Calu3 (cell line): ENCODE measurements around the gene SHFL. TPM values are rescaled to one million over a fixed set of nuclear protein-coding genes. Genes with fewer than 3 reads are reported as not detected.

ENCODE experiments used
- BruUV-seq: library from RNA; stranded (reverse); fragments of 400-500 nt; replicated peaks from 2 replicates; lab custom pipeline; 2021; lab: Mats Ljungman, UMichigan
- CTCF ChIA-PET: fragments of 300-600 bp; sonication (Branson Sonifier 250); formaldehyde crosslinking; loops from one replicate; lab custom pipeline; 2022; ENCODE audit warnings: antibody characterized with exemption; lab: Charles Lee
- DNase-seq: peaks from one replicate; pipeline ENCODE4 v3.0.0; 2022
- H3K27ac Mint-ChIP-seq: one replicate; pipeline ENCODE4 v1.8.0; 2022; ENCODE audit warnings: mixed read lengths; ENCODE audit not compliant: unreplicated experiment
- H3K27me3 Mint-ChIP-seq: one replicate; pipeline ENCODE4 v1.8.0; 2022; ENCODE audit warnings: mixed read lengths; ENCODE audit not compliant: unreplicated experiment
- H3K36me3 Mint-ChIP-seq: one replicate; pipeline ENCODE4 v1.8.0; 2022; ENCODE audit warnings: mild to moderate bottlenecking, moderate library complexity, mixed read lengths; ENCODE audit not compliant: insufficient read depth, unreplicated experiment
- H3K4me1 Mint-ChIP-seq: one replicate; pipeline ENCODE4 v1.8.0; 2022; ENCODE audit warnings: mild to moderate bottlenecking, low read depth, mixed read lengths; ENCODE audit not compliant: unreplicated experiment
- H3K4me3 Mint-ChIP-seq: one replicate; pipeline ENCODE4 v1.8.0; 2022; ENCODE audit warnings: mild to moderate bottlenecking, low read depth, moderate library complexity, mixed read lengths; ENCODE audit not compliant: unreplicated experiment
- H3K9me3 Mint-ChIP-seq: one replicate; pipeline ENCODE4 v1.8.0; 2022; ENCODE audit warnings: low read depth, mixed read lengths; ENCODE audit not compliant: unreplicated experiment
- intact Hi-C: fragments of 100-400 bp; cut with micrococcal nuclease; formaldehyde crosslinking; loops from one replicate; pipeline ENCODE4 v1.10.0; 2022; ENCODE audit not compliant: unreplicated experiment
- total RNA-seq: library from RNA; stranded (reverse); gene quantifications from 2 replicates; pipeline ENCODE4 v1.2.3, GENCODE V29; 2022
- TF ChIP-seq, protein P1 (sequence below): fragments of 200-600 bp; IDR thresholded peaks from one replicate; pipeline ENCODE4 v1.8.0; 2022; ENCODE audit warnings: antibody characterized with exemption; ENCODE audit not compliant: unreplicated experiment

Gene SHFL
- total RNA-seq, 1 experiment from 2014 or later = 37.3 TPM

DNA sequence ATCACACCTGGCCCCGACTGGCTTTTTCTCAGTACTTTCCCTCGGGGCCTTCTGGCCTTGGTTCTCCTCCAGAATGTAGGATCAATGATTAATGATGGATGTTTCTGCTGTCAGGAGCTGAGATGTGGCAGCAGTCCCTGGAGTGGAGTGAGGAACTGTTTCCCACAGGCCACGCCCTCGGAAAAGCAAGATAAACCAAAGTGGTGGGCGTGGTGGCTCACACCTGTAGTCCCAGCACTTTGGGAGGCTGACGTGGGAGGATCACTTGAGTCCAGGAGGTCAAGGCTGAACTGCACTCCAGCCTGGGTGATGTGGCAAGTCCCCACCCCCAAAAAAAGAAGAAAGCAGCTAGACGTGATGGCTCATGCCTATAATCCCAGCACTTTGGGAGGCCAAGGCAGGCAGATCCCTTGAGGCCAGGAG lies 7.1 kb upstream of the SHFL start:
- H3K27ac Mint-ChIP-seq = no peak overlapping the region
- no peaks in the 10 kb centered on the region for H3K9me3 Mint-ChIP-seq
- intact Hi-C loops = no loop called here
- TF ChIP-seq, protein P1, sequence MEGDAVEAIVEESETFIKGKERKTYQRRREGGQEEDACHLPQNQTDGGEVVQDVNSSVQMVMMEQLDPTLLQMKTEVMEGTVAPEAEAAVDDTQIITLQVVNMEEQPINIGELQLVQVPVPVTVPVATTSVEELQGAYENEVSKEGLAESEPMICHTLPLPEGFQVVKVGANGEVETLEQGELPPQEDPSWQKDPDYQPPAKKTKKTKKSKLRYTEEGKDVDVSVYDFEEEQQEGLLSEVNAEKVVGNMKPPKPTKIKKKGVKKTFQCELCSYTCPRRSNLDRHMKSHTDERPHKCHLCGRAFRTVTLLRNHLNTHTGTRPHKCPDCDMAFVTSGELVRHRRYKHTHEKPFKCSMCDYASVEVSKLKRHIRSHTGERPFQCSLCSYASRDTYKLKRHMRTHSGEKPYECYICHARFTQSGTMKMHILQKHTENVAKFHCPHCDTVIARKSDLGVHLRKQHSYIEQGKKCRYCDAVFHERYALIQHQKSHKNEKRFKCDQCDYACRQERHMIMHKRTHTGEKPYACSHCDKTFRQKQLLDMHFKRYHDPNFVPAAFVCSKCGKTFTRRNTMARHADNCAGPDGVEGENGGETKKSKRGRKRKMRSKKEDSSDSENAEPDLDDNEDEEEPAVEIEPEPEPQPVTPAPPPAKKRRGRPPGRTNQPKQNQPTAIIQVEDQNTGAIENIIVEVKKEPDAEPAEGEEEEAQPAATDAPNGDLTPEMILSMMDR = no peak
- no TSS peak for BruUV-seq
- H3K27me3 Mint-ChIP-seq = peaks cover 13% of the 10 kb centered on the region
- CTCF ChIA-PET = no interaction called here
- H3K36me3 Mint-ChIP-seq = peaks cover 5% of the 10 kb centered on the region
- peak; percentile 21 for DNase-seq
- H3K4me3 Mint-ChIP-seq = no peak overlapping the region
- peaks cover 8% of the 10 kb centered on the region for H3K4me1 Mint-ChIP-seq

DNA sequence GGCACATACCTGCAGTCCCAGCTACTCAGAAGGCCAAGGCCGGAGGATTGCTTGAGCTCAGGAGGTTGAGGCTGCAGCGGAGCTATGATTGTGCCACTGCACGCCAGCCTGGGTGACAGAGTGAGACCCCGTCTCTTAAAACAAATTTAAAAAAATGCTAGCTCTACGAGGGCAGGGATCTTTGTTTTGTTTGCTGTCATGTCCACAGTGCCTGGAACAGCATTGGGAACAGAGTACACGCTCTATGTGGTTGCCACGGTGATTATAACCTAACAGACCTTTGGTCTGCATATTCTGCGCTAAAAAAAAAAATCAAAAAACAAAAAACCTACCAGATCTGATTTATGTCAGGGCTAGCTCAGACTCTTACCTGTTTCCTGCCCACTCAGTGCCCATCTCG lies 2.2 kb upstream of the SHFL start:
- BruUV-seq = no TSS peak
- Mint-ChIP-seq H3K27me3 (no peaks in the 10 kb centered on the region), H3K4me3 (no peak overlapping the region), H3K36me3 (peaks cover 24% of the 10 kb centered on the region), H3K9me3 (no peaks in the 10 kb centered on the region), H3K27ac (no peak overlapping the region), H3K4me1 (peaks cover 5% of the 10 kb centered on the region)
- CTCF ChIA-PET = no interaction called here
- TF ChIP-seq, protein P1 = no peak
- intact Hi-C loops = no loop called here
- no peak for DNase-seq

DNA sequence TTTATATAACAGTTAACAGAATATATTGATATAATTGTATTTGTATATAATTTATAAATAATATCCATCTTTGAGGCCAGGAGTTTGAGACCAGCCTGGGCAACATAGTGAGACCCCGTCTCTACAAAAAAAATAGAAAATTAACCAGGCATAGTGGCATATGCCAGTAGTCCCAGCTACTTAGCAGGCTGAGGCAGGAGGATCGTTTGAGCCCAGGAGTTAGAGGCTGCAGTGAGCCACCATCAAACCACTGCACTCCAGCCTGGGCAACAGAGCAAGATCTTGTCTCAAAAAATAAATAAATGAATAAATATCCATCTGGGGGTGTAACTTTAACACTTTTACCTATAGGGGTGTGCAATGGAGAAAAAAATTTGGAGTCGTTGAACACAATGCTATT lies 1.3 kb upstream of the SHFL start:
- Mint-ChIP-seq H3K4me3 (no peak overlapping the region), H3K4me1 (no peaks in the 10 kb centered on the region), H3K9me3 (no peaks in the 10 kb centered on the region), H3K27ac (no peak overlapping the region), H3K27me3 (no peaks in the 10 kb centered on the region), H3K36me3 (peaks cover 19% of the 10 kb centered on the region)
- no TSS peak for BruUV-seq
- TF ChIP-seq, protein P1 = no peak
- intact Hi-C loops = no loop called here
- CTCF ChIA-PET = no interaction called here
- DNase-seq = no peak

DNA sequence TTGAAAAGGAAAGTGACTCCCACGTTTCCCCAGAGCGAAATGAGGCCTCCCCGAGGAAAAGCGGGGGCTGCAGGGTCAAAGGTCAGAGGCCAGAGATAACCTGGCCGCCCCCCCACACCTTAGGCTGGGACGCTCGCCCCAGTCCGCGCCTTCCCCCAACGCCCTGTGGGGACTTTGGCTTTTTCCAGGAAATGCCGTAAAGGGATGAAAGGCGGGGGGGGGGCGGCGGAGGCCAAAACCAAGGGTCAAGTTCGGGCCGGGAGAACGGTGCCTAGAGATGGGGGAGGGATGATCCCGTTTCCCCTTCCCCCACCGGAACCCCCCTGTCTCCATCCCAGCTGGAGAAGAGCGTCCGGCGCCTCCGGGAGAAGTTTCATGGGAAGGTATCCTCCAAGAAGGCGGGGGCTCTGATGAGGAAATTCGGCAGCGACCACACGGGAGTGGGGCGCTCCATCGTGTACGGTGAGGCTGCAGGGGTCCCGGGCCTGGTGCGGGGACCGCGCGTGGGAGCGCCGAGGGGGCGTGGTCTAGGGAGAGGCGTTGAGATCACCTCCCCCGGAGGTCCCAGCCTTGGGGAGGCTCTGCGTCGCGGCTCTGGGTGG lies 575 bp downstream of the SHFL start:
- CTCF ChIA-PET = no interaction called here
- Mint-ChIP-seq H3K27me3 (no peaks in the 10 kb centered on the region), H3K9me3 (peaks cover 2% of the 10 kb centered on the region), H3K4me3 (peak overlapping the region; percentile 75), H3K4me1 (no peaks in the 10 kb centered on the region), H3K36me3 (peaks cover 27% of the 10 kb centered on the region), H3K27ac (no peak overlapping the region)
- intact Hi-C loops = no loop called here
- no peak for DNase-seq
- BruUV-seq = no TSS peak
- TF ChIP-seq, protein P1 = no peak
